Mammary epithelial cell (primary cell): ENCODE results near the gene KCNJ6.

ENCODE experiments used
- CTCF ChIP-seq, 2 donors: IDR thresholded peaks in 1 of 2; conservative IDR thresholded peaks in 1 of 2; 2 replicates each; pipeline ENCODE4 v1.5.1; 2011 to 2012; ENCODE audit warnings: inconsistent platforms in 2 of 2, low read length in 2 of 2, mild to moderate bottlenecking in 2 of 2, control low read depth in 1 of 2, low read depth in 1 of 2; ENCODE audit not compliant: insufficient read depth in 1 of 2; ENCODE audit errors: extremely low read depth in 1 of 2
- EZH2 ChIP-seq: IDR thresholded peaks from 2 replicates; pipeline ENCODE4 v1.6.1; 2012; ENCODE audit warnings: low read length, inconsistent platforms, borderline replicate concordance

GRCh38 chr21:37876561-37876960 is 39.7 kb downstream of the KCNJ6 start:
- TF ChIP-seq EZH2 (no peak), CTCF (conservative IDR thresholded peaks at IDR 0.05 in 1 of 2, IDR thresholded peaks at IDR 0.05 in 1 of 2; ENCODE audit: extremely low read depth in 1 of 2, insufficient read depth in 1 of 2, low read depth in 1 of 2, low read length in 2 of 2) (no peak)
